Nephron (organoid): ENCODE data around the gene HTR1B.

Experiments used
- H3K27ac Mint-ChIP-seq, 3 experiments: 2 replicates each; pipeline ENCODE4 v1.8.0; 2020; ENCODE audit warnings: mixed read lengths in 3 of 3, mild to moderate bottlenecking in 2 of 3, moderate library complexity in 1 of 3
- H3K27me3 Mint-ChIP-seq: 2 replicates; pipeline ENCODE4 v1.8.0; 2021; ENCODE audit warnings: low read depth, mild to moderate bottlenecking, moderate library complexity, mixed read lengths
- H3K36me3 Mint-ChIP-seq: 2 replicates; pipeline ENCODE4 v1.8.0; 2020; ENCODE audit warnings: low read depth, mixed read lengths
- H3K4me1 Mint-ChIP-seq: 2 replicates; pipeline ENCODE4 v1.8.0; 2020; ENCODE audit warnings: mixed read lengths
- H3K4me3 Mint-ChIP-seq, 3 experiments: 2 replicates each; pipeline ENCODE4 v1.8.0; 2020; ENCODE audit warnings: mild to moderate bottlenecking in 3 of 3, mixed read lengths in 3 of 3, moderate library complexity in 2 of 3
- H3K9me3 Mint-ChIP-seq: 2 replicates; pipeline ENCODE4 v1.8.0; 2020; ENCODE audit warnings: mixed read lengths
- CTCF ChIP-seq, 3 experiments: fragments of 200-600 bp; sonication (generic); IDR thresholded peaks; one replicate each; pipeline ENCODE4 v1.5.0; 2021; ENCODE audit warnings: antibody characterized with exemption in 3 of 3; ENCODE audit not compliant: unreplicated experiment in 3 of 3

HTR1B gene

GRCh38 chr6:77454386-77454785 lies 8.9 kb downstream of the HTR1B start:
- no peaks in the 10 kb centered on the region for H3K36me3 Mint-ChIP-seq
- no peaks in the 10 kb centered on the region for H3K9me3 Mint-ChIP-seq
- H3K27me3 Mint-ChIP-seq, result peaks cover 19% of the 10 kb centered on the region
- no peak for TF ChIP-seq CTCF (IDR thresholded peaks at IDR 0.05; ENCODE audit: unreplicated experiment in 3 of 3)
- H3K27ac Mint-ChIP-seq, result no peak overlapping the region
- H3K4me3 Mint-ChIP-seq, result no peak overlapping the region
- peaks cover 4% of the 10 kb centered on the region for H3K4me1 Mint-ChIP-seq

DNA sequence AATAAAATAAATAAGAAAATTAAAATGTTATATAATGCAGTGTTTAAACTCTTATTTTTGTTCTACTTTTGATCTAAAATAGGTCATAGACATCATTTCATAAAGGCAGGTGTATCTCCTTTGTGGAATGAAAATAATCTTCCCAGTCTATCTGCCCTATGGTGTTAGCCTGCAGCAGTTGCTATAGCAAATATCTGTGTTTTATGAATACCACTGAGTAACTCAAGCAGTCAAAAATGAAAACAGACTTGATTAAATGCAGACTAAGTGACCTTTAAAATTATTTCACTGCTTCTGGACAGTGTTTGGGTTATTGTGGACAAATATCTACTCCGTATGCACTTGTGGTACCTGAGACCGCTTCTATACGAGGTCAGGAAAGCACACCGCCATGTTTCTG lies 11.8 kb downstream of the HTR1B start:
- Mint-ChIP-seq H3K4me3 (no peak overlapping the region), H3K27me3 (peaks cover under 1% of the 10 kb centered on the region), H3K36me3 (no peaks in the 10 kb centered on the region), H3K4me1 (peaks cover 4% of the 10 kb centered on the region), H3K9me3 (no peaks in the 10 kb centered on the region), H3K27ac (no peak overlapping the region)
- TF ChIP-seq CTCF (IDR thresholded peaks at IDR 0.05; ENCODE audit: unreplicated experiment in 3 of 3), result no peak

- H3K4me3 Mint-ChIP-seq, result no peak overlapping the region
- H3K36me3 Mint-ChIP-seq, result no peaks in the 10 kb centered on the region
- H3K4me1 Mint-ChIP-seq, result peaks cover 4% of the 10 kb centered on the region
- no peaks in the 10 kb centered on the region for H3K9me3 Mint-ChIP-seq
- no peaks in the 10 kb centered on the region for H3K27me3 Mint-ChIP-seq
- no peak overlapping the region for H3K27ac Mint-ChIP-seq
- TF ChIP-seq CTCF (IDR thresholded peaks at IDR 0.05; ENCODE audit: unreplicated experiment in 3 of 3), result peak in 1 of 3 experiments; percentile 23
Measured at GRCh38 chr6:77450924-77451323, 12.4 kb downstream of the HTR1B start.

DNA sequence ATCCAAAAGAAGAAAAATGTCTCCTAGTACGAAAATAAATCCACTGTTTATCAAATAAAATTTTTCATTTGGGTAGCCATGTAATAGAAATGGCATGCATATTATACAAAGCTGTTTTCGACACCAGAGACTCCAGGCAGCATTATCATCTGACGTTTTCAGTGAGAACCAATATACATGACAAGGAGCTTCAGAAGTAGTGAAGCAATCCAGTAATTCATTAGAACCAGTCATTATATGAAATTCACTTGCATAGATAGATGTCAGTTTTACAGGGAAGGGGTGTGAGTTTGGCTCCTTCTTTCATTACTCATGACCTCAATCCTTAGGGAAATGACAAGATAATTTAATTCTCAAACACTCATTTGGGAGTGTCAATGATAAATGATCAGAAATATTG lies 14.7 kb downstream of the HTR1B start:
- no peaks in the 10 kb centered on the region for H3K36me3 Mint-ChIP-seq
- H3K4me3 Mint-ChIP-seq, result no peak overlapping the region
- no peaks in the 10 kb centered on the region for H3K4me1 Mint-ChIP-seq
- no peaks in the 10 kb centered on the region for H3K27me3 Mint-ChIP-seq
- H3K9me3 Mint-ChIP-seq, result no peaks in the 10 kb centered on the region
- TF ChIP-seq CTCF (IDR thresholded peaks at IDR 0.05; ENCODE audit: unreplicated experiment in 3 of 3), result no peak
- H3K27ac Mint-ChIP-seq, result no peak overlapping the region

DNA sequence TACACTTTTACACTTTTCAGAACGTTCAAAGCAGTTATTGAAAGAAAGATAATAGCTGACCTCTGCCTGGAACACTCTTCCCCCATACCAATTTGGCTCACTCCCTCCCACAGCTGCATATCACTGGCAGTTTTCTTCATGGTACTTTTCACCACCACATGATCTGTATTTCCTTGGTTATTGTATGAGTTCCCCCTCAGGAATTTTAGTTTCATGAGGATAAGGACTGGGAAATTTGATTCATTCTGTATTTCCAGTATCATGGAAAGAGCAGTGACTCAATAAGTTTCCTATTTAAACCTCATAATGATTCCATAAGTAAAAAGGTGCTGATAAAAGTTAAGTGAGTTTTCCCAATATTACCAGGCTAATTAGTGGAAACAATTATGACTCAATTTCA lies 16.0 kb downstream of the HTR1B start:
- Mint-ChIP-seq H3K9me3 (no peaks in the 10 kb centered on the region), H3K36me3 (no peaks in the 10 kb centered on the region), H3K27ac (no peak overlapping the region), H3K4me1 (no peaks in the 10 kb centered on the region), H3K27me3 (no peaks in the 10 kb centered on the region), H3K4me3 (no peak overlapping the region)
- no peak for TF ChIP-seq CTCF (IDR thresholded peaks at IDR 0.05; ENCODE audit: unreplicated experiment in 3 of 3)

- Mint-ChIP-seq H3K36me3 (no peaks in the 10 kb centered on the region), H3K27me3 (no peaks in the 10 kb centered on the region), H3K4me1 (no peaks in the 10 kb centered on the region), H3K9me3 (no peaks in the 10 kb centered on the region), H3K27ac (no peak overlapping the region), H3K4me3 (no peak overlapping the region)
- TF ChIP-seq CTCF (IDR thresholded peaks at IDR 0.05; ENCODE audit: unreplicated experiment in 3 of 3), result no peak
Measured at GRCh38 chr6:77446249-77446648, 17.0 kb downstream of the HTR1B start.
